IMR-90 (cell line): ENCODE measurements around the gene ACOT2. TPM values are rescaled to one million over a fixed set of nuclear protein-coding genes. Genes with fewer than 3 reads are reported as not detected.

Source experiments
- ATAC-seq: fragments of 200-7000 bp; cut with Tn5 transposase; 2 replicates; pipeline ENCODE4 v1.9.1; 2020; ENCODE audit warnings: low read depth, mild to moderate bottlenecking, moderate library complexity
- BruUV-seq: library from RNA; stranded (reverse); fragments of 400-500 nt; replicated peaks from 2 replicates; lab custom pipeline; 2021; lab: Mats Ljungman, UMichigan
- CTCF ChIA-PET: fragments of 300-600 bp; formaldehyde crosslinking; extraction: SDS; loops from one replicate; lab custom pipeline; 2021; ENCODE audit warnings: antibody characterized with exemption; lab: Yijun Ruan, JAX
- POLR2A ChIA-PET: fragments of 300-600 bp; sonication (Branson Sonifier 250); formaldehyde crosslinking; loops from one replicate; lab custom pipeline; 2022; ENCODE audit warnings: antibody characterized with exemption; ENCODE audit not compliant: unreplicated experiment; lab: Charles Lee
- DNase-seq: peaks from one replicate; pipeline ENCODE4 v3.0.0; 2013
- H2AFZ ChIP-seq: replicated peaks from 2 replicates; pipeline ENCODE3; 2013; ENCODE audit warnings: low read length, mild to moderate bottlenecking; ENCODE audit not compliant: poor library complexity
- H2AK5ac ChIP-seq: 2 replicates; pipeline ENCODE4 v1.6.1; 2013; ENCODE audit warnings: low read depth, low read length, inconsistent platforms
- H2AK9ac ChIP-seq: replicated peaks from 2 replicates; pipeline ENCODE3; 2013; ENCODE audit warnings: mild to moderate bottlenecking, low read depth, low read length, moderate library complexity; ENCODE audit not compliant: poor library complexity
- H2BK120ac ChIP-seq: 2 replicates; pipeline ENCODE4 v1.6.1; 2013; ENCODE audit warnings: low read depth, low read length, inconsistent platforms
- H2BK15ac ChIP-seq: 3 replicates; pipeline ENCODE4 v1.6.1; 2013; ENCODE audit warnings: low read depth, low read length, inconsistent platforms
- H2BK20ac ChIP-seq: 2 replicates; pipeline ENCODE4 v1.6.1; 2013; ENCODE audit warnings: low read depth, mild to moderate bottlenecking, inconsistent platforms, low read length, moderate library complexity
- H2BK5ac ChIP-seq: 2 replicates; pipeline ENCODE4 v1.6.1; 2013; ENCODE audit warnings: mild to moderate bottlenecking, low read depth, low read length, inconsistent platforms; ENCODE audit not compliant: poor library complexity, severe bottlenecking
- H3K14ac ChIP-seq: replicated peaks from 2 replicates; pipeline ENCODE4 v1.6.1; 2013; ENCODE audit warnings: low read depth, low read length, inconsistent platforms
- H3K18ac ChIP-seq: 2 replicates; pipeline ENCODE4 v1.6.1; 2013; ENCODE audit warnings: low read depth, low read length, control low read depth
- H3K23ac ChIP-seq: 2 replicates; pipeline ENCODE4 v1.6.1; 2013; ENCODE audit warnings: low read depth, low read length, inconsistent platforms
- H3K27ac ChIP-seq: 2 replicates; pipeline ENCODE4 v1.5.1; 2013; ENCODE audit warnings: mild to moderate bottlenecking, control low read depth, low read length; ENCODE audit not compliant: insufficient read depth
- H3K27me3 ChIP-seq: 2 replicates; pipeline ENCODE4 v1.6.1; 2013; ENCODE audit warnings: low read length; ENCODE audit not compliant: control insufficient read depth, insufficient read depth
- H3K36me3 ChIP-seq: 2 replicates; pipeline ENCODE4 v1.6.1; 2013; ENCODE audit warnings: low read length, mixed read lengths; ENCODE audit not compliant: control insufficient read depth, insufficient read depth
- H3K4ac ChIP-seq: 2 replicates; pipeline ENCODE4 v1.6.1; 2013; ENCODE audit warnings: low read depth, low read length, inconsistent platforms
- H3K4me1 ChIP-seq: 2 replicates; pipeline ENCODE4 v1.6.1; 2013; ENCODE audit warnings: low read length, mixed read lengths; ENCODE audit not compliant: control insufficient read depth, insufficient read depth
- H3K4me2 ChIP-seq: 2 replicates; pipeline ENCODE4 v1.6.1; 2013; ENCODE audit warnings: low read depth, mild to moderate bottlenecking, control low read depth, low read length, moderate library complexity
- H3K4me3 ChIP-seq: 2 replicates; pipeline ENCODE4 v1.5.1; 2013; ENCODE audit warnings: low read depth, mild to moderate bottlenecking, control low read depth, low read length, moderate library complexity; ENCODE audit not compliant: insufficient read depth
- H3K56ac ChIP-seq: 2 replicates; pipeline ENCODE4 v1.6.1; 2013; ENCODE audit warnings: low read length, inconsistent platforms; ENCODE audit not compliant: insufficient read depth; ENCODE audit errors: extremely low read depth
- H3K79me1 ChIP-seq, 2 experiments: 2 replicates each; pipeline ENCODE4 v1.6.1; 2013; ENCODE audit warnings: low read length in 2 of 2, inconsistent platforms in 1 of 2, low read depth in 1 of 2
- H3K9ac ChIP-seq: 2 replicates; pipeline ENCODE4 v1.6.1; 2013; ENCODE audit warnings: low read depth, low read length, control low read depth
- H3K9me1 ChIP-seq: 2 replicates; pipeline ENCODE4 v1.6.1; 2013; ENCODE audit warnings: low read length, inconsistent platforms; ENCODE audit not compliant: insufficient read depth
- H3K9me3 ChIP-seq: 2 replicates; pipeline ENCODE4 v1.6.1; 2013; ENCODE audit warnings: low read length; ENCODE audit not compliant: control insufficient read depth, insufficient read depth
- H4K20me1 ChIP-seq: 2 replicates; pipeline ENCODE4 v1.6.1; 2013; ENCODE audit warnings: low read length, inconsistent platforms; ENCODE audit not compliant: insufficient read depth
- H4K5ac ChIP-seq: 2 replicates; pipeline ENCODE4 v1.6.1; 2013; ENCODE audit warnings: mild to moderate bottlenecking, low read depth, low read length, control low read depth
- H4K8ac ChIP-seq, 2 experiments: 2 replicates each; pipeline ENCODE4 v1.6.1; 2013; ENCODE audit warnings: low read depth in 2 of 2, low read length in 2 of 2, control low read depth in 1 of 2, inconsistent platforms in 1 of 2
- H4K91ac ChIP-seq: 2 replicates; pipeline ENCODE4 v1.6.1; 2013; ENCODE audit warnings: low read depth, low read length, inconsistent platforms; ENCODE audit not compliant: insufficient read depth
- BHLHE40 ChIP-seq: fragments of 150-350 bp; IDR thresholded peaks from 2 replicates; pipeline ENCODE4 v1.6.1; 2016; ENCODE audit warnings: mild to moderate bottlenecking, low read depth, low read length
- CEBPB ChIP-seq: IDR thresholded peaks from 2 replicates; pipeline ENCODE4 v1.6.1; 2012; ENCODE audit warnings: low read depth, low read length, improper control_type of control experiment
- CHD1 ChIP-seq: IDR thresholded peaks from 2 replicates; pipeline ENCODE4 v1.6.1; 2012; ENCODE audit warnings: low read depth, low read length, improper control_type of control experiment
- FOS ChIP-seq: fragments of 150-350 bp; IDR thresholded peaks from 2 replicates; pipeline ENCODE4 v1.6.1; 2016; ENCODE audit warnings: low read depth, low read length
- MAFK ChIP-seq: IDR thresholded peaks from 2 replicates; pipeline ENCODE4 v1.6.1; 2012; ENCODE audit warnings: low read depth, low read length, improper control_type of control experiment
- MXI1 ChIP-seq: IDR thresholded peaks from 2 replicates; pipeline ENCODE4 v1.6.1; 2012; ENCODE audit warnings: low read depth, mild to moderate bottlenecking, low read length, moderate library complexity, borderline replicate concordance
- NFE2L2 ChIP-seq: fragments of 150-350 bp; IDR thresholded peaks from 2 replicates; pipeline ENCODE4 v1.6.1; 2016; ENCODE audit warnings: low read depth, mild to moderate bottlenecking, low read length
- RAD21 ChIP-seq: IDR thresholded peaks from 2 replicates; pipeline ENCODE4 v1.6.1; 2012; ENCODE audit warnings: low read length, improper control_type of control experiment
- RCOR1 ChIP-seq: IDR thresholded peaks from 2 replicates; pipeline ENCODE4 v1.6.1; 2012; ENCODE audit warnings: mild to moderate bottlenecking, low read length, improper control_type of control experiment; ENCODE audit not compliant: insufficient replicate concordance
- RFX5 ChIP-seq: IDR thresholded peaks from 2 replicates; pipeline ENCODE4 v1.8.0; 2012; ENCODE audit warnings: low read depth, mild to moderate bottlenecking, low read length, moderate library complexity
- WGBS, 2 experiments: methylation state at CpG; one replicate each; pipeline versions ENCODE4 v1.1.5 to v1.1.7; 2013; ENCODE audit warnings: missing lambda C conversion rate in 2 of 2; ENCODE audit not compliant: insufficient read length in 1 of 2; ENCODE audit errors: extremely low coverage in 2 of 2; 5-methylcytosine and 5-hydroxymethylcytosine counted together
- dilution Hi-C: fragments of 300-500 bp; cut with HindIII; formaldehyde crosslinking; loops from one replicate; pipeline ENCODE4 v1.14.3; 2018; ENCODE audit warnings: low sequenced_read_pairs; ENCODE audit not compliant: unreplicated experiment
- in situ Hi-C: fragments of 300-500 bp; cut with MboI; formaldehyde crosslinking; loops from 3 replicates; pipeline ENCODE4 v1.14.3; 2019; ENCODE audit warnings: low sequenced_read_pairs, inconsistent platforms, mixed read lengths
- intact Hi-C: fragments of 100-400 bp; cut with micrococcal nuclease; formaldehyde crosslinking; loops from 2 replicates; pipeline ENCODE4 v1.10.0; 2022
- polyA plus RNA-seq, 3 experiments: library from polyadenylated mRNA; depleted of rRNA; stranded (reverse); fragments of >200 nt; gene quantifications; 2 replicates each; pipeline ENCODE4 v1.2.3, GENCODE V29; 2012; ENCODE audit warnings: low replicate concordance in 1 of 3
- total RNA-seq: library from RNA; depleted of rRNA; stranded (reverse); fragments of >200 nt; gene quantifications from 2 replicates; pipeline ENCODE4 v1.2.3, GENCODE V29; 2012
- TF ChIP-seq, protein P1 (sequence below): fragments of 150-350 bp; IDR thresholded peaks from 2 replicates; pipeline ENCODE4 v1.6.1; 2017; ENCODE audit warnings: mild to moderate bottlenecking, antibody characterized with exemption, low read length, low read depth
- TF ChIP-seq, protein P2 (sequence below): conservative IDR thresholded peaks from 2 replicates; pipeline ENCODE4 v1.5.1; 2012; ENCODE audit warnings: mild to moderate bottlenecking, low read depth, low read length, improper control_type of control experiment
- TF ChIP-seq, protein P3 (sequence below): fragments of 150-350 bp; IDR thresholded peaks from 2 replicates; pipeline ENCODE4 v1.6.1; 2016; ENCODE audit warnings: low read depth, mild to moderate bottlenecking, low read length, moderate library complexity, borderline replicate concordance

The ACOT2 gene
- total and polyA plus RNA-seq, 2 of the 4 experiments (the other 2 are of a cell fraction) = 24.7 to 33.1 TPM

DNA sequence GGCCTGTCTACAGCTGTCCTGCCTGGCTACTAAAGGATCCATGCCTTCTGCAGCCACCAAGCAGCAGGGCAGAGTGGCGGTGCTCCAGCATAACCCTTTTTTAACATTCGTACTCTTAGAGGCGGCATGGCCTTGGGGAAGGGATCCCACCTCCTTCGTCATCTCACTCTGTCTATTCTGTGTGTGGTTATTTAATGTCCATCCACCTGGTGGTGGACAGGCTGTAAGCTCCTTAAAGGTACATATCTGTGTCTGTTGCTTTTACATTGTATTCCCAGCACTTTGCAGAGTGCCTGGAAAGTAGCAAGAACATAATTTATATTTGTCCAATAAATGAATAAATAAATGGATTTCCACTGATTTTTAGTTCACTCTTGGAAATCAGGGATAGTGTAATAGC, 47.8 kb upstream of the ACOT2 start:
- no peak overlapping the region for H2AK9ac ChIP-seq
- H2BK5ac ChIP-seq = no peak overlapping the region
- H3K9me3 ChIP-seq = no peaks in the 10 kb centered on the region
- no peak overlapping the region for H3K56ac ChIP-seq
- no peak overlapping the region for H3K27ac ChIP-seq
- no peak overlapping the region for H2BK120ac ChIP-seq
- WGBS, 2 experiments = 100% methylated on average over 1 of the region's 4 CpGs; no CpG with 5 or more reads in 1 of the 2 experiments
- no peaks in the 10 kb centered on the region for H3K36me3 ChIP-seq
- H3K18ac ChIP-seq = no peak overlapping the region
- H3K4ac ChIP-seq = no peak overlapping the region
- intact Hi-C loops = loop anchor here (5.0 kb wide), 1 partner anchor 46 kb away; the partner anchor contains the start of gene ACOT2
- ChIA-PET CTCF (interaction anchor here (0.9 to 1.3 kb wide), 2 partner anchors 13 to 43 kb away, joined by 3 to 4 read pairs; no protein-coding TSS in a partner anchor), POLR2A (interaction anchor here (1.2 kb wide), 1 partner anchor 48 kb away, joined by 3 read pairs; the partner anchor contains the start of gene ACOT2)
- no peak overlapping the region for H2AK5ac ChIP-seq
- TF ChIP-seq BHLHE40 = no peak
- no peak for TF ChIP-seq MAFK
- TF ChIP-seq MXI1 = no peak
- TF ChIP-seq CEBPB = no peak
- TF ChIP-seq NFE2L2 = no peak
- TF ChIP-seq, protein P1, sequence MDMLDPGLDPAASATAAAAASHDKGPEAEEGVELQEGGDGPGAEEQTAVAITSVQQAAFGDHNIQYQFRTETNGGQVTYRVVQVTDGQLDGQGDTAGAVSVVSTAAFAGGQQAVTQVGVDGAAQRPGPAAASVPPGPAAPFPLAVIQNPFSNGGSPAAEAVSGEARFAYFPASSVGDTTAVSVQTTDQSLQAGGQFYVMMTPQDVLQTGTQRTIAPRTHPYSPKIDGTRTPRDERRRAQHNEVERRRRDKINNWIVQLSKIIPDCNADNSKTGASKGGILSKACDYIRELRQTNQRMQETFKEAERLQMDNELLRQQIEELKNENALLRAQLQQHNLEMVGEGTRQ = no peak
- no peak for TF ChIP-seq RFX5
- no peak for TF ChIP-seq FOS
- TF ChIP-seq RCOR1 = no peak
- no peak for TF ChIP-seq CHD1
- TF ChIP-seq, protein P2, sequence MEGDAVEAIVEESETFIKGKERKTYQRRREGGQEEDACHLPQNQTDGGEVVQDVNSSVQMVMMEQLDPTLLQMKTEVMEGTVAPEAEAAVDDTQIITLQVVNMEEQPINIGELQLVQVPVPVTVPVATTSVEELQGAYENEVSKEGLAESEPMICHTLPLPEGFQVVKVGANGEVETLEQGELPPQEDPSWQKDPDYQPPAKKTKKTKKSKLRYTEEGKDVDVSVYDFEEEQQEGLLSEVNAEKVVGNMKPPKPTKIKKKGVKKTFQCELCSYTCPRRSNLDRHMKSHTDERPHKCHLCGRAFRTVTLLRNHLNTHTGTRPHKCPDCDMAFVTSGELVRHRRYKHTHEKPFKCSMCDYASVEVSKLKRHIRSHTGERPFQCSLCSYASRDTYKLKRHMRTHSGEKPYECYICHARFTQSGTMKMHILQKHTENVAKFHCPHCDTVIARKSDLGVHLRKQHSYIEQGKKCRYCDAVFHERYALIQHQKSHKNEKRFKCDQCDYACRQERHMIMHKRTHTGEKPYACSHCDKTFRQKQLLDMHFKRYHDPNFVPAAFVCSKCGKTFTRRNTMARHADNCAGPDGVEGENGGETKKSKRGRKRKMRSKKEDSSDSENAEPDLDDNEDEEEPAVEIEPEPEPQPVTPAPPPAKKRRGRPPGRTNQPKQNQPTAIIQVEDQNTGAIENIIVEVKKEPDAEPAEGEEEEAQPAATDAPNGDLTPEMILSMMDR = no peak
- no peak for TF ChIP-seq RAD21
- TF ChIP-seq, protein P3, sequence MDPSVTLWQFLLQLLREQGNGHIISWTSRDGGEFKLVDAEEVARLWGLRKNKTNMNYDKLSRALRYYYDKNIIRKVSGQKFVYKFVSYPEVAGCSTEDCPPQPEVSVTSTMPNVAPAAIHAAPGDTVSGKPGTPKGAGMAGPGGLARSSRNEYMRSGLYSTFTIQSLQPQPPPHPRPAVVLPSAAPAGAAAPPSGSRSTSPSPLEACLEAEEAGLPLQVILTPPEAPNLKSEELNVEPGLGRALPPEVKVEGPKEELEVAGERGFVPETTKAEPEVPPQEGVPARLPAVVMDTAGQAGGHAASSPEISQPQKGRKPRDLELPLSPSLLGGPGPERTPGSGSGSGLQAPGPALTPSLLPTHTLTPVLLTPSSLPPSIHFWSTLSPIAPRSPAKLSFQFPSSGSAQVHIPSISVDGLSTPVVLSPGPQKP = no peak
- in situ Hi-C loops = loop anchor here (5.0 to 25.0 kb wide), 2 partner anchors 41 to 516 kb away; no protein-coding TSS in a partner anchor
- 0 out of 2 replicates have a peak, but pooled peaks cover 2% of the 10 kb centered on the region for H3K9me1 ChIP-seq
- H4K8ac ChIP-seq = no peak overlapping the region
- dilution Hi-C loops = no loop called here
- H4K5ac ChIP-seq = no peak overlapping the region
- no TSS peak for BruUV-seq
- H3K14ac ChIP-seq = no peak overlapping the region
- H3K27me3 ChIP-seq = peaks cover 10% of the 10 kb centered on the region
- H2AFZ ChIP-seq = no peak overlapping the region
- no peaks in the 10 kb centered on the region for H3K4me1 ChIP-seq
- no peak overlapping the region for H2BK20ac ChIP-seq
- no peaks in the 10 kb centered on the region for H4K20me1 ChIP-seq
- no peaks in the 10 kb centered on the region for H3K79me1 ChIP-seq
- H3K9ac ChIP-seq = no peak overlapping the region
- no peak for DNase-seq
- no peak overlapping the region for H3K4me2 ChIP-seq
- no peak overlapping the region for H4K91ac ChIP-seq
- H3K4me3 ChIP-seq = no peak overlapping the region
- no peak overlapping the region for H2BK15ac ChIP-seq
- H3K23ac ChIP-seq = no peak overlapping the region
- no peak for ATAC-seq
